Naive thymus-derived CD4-positive, alpha-beta T cell (primary cell): ENCODE measurements around the gene SOX5. TPM values are rescaled to one million over a fixed set of nuclear protein-coding genes. Genes with fewer than 3 reads are reported as not detected.
"Not testable (repeated sequence)": the region's sequence is repeated elsewhere in the genome, so short reads cannot be mapped to it uniquely, and the experiment has no call there.

Source experiments
- ATAC-seq: fragments of 150-1000 bp; cut with Tn5 transposase; 2 replicates; pipeline ENCODE4 v1.10.0; 2021; ENCODE audit warnings: mild to moderate bottlenecking, moderate library complexity
- CTCF ChIA-PET: fragments of 350-600 bp; sonication (Branson Sonifier 250); formaldehyde crosslinking; loops from one replicate; lab custom pipeline; 2021; ENCODE audit warnings: antibody characterized with exemption; lab: Charles Lee
- POLR2A ChIA-PET: fragments of 350-600 bp; sonication (Branson Sonifier 250); formaldehyde crosslinking; loops from one replicate; lab custom pipeline; 2021; ENCODE audit warnings: antibody characterized with exemption, inconsistent platforms; lab: Charles Lee
- DNase-seq, 9 donors: peaks; one replicate each; pipeline versions ENCODE4 v3.0.0 to v3.0.0-alpha.2; 2020 to 2022; ENCODE audit warnings: mixed read lengths in 1 of 9
- H3K27ac ChIP-seq: one replicate; pipeline ENCODE4 v1.7.0; 2013; ENCODE audit warnings: mild to moderate bottlenecking, low read depth, low read length, moderate library complexity
- H3K27me3 ChIP-seq, 2 donors: one replicate each; pipeline ENCODE4 v1.7.0; 2013; ENCODE audit warnings: low read length in 2 of 2, mild to moderate bottlenecking in 2 of 2, moderate library complexity in 2 of 2; ENCODE audit not compliant: control insufficient read depth in 2 of 2, insufficient read depth in 2 of 2
- H3K36me3 ChIP-seq, 3 experiments: 1 replicate in 2 of 3; 2 replicates in 1 of 3; pipeline ENCODE4 v1.7.0; 2013; ENCODE audit warnings: low read length in 3 of 3, mild to moderate bottlenecking in 3 of 3, moderate library complexity in 1 of 3; ENCODE audit not compliant: insufficient read depth in 3 of 3, control insufficient read depth in 2 of 3
- H3K4me1 ChIP-seq, 2 donors: one replicate each; pipeline ENCODE4 v1.7.0; 2013; ENCODE audit warnings: low read length in 2 of 2, mild to moderate bottlenecking in 2 of 2, moderate library complexity in 1 of 2; ENCODE audit not compliant: control insufficient read depth in 2 of 2, insufficient read depth in 2 of 2
- H3K4me3 ChIP-seq: 2 replicates; pipeline ENCODE4 v1.7.0; 2013; ENCODE audit warnings: mild to moderate bottlenecking, low read length
- H3K9me3 ChIP-seq, 3 experiments: 1 replicate in 2 of 3; 2 replicates in 1 of 3; pipeline ENCODE4 v1.7.0; 2013; ENCODE audit warnings: low read length in 3 of 3; ENCODE audit not compliant: control insufficient read depth in 2 of 3
- H3K27ac Mint-ChIP-seq, 9 donors: one replicate each; pipeline ENCODE4 v1.8.0; 2020 to 2022; ENCODE audit warnings: mixed read lengths in 9 of 9, mild to moderate bottlenecking in 8 of 9, moderate library complexity in 5 of 9, inconsistent platforms in 2 of 9
- H3K27me3 Mint-ChIP-seq, 5 donors: one replicate each; pipeline ENCODE4 v1.8.0; 2021 to 2022; ENCODE audit warnings: mixed read lengths in 5 of 5, mild to moderate bottlenecking in 1 of 5
- H3K36me3 Mint-ChIP-seq, 5 donors: one replicate each; pipeline ENCODE4 v1.8.0; 2020 to 2022; ENCODE audit warnings: mixed read lengths in 5 of 5, mild to moderate bottlenecking in 3 of 5, inconsistent platforms in 1 of 5
- H3K4me1 Mint-ChIP-seq, 7 donors: one replicate each; pipeline ENCODE4 v1.8.0; 2020 to 2022; ENCODE audit warnings: mixed read lengths in 7 of 7, mild to moderate bottlenecking in 3 of 7, inconsistent platforms in 1 of 7
- H3K4me3 Mint-ChIP-seq, 10 donors: one replicate each; pipeline ENCODE4 v1.8.0; 2020 to 2022; ENCODE audit warnings: mild to moderate bottlenecking in 10 of 10, mixed read lengths in 10 of 10, moderate library complexity in 6 of 10, inconsistent platforms in 2 of 10
- H3K9me3 Mint-ChIP-seq, 11 donors: one replicate each; pipeline ENCODE4 v1.8.0; 2020 to 2022; ENCODE audit warnings: mixed read lengths in 11 of 11, mild to moderate bottlenecking in 4 of 11, inconsistent platforms in 1 of 11, moderate library complexity in 1 of 11
- intact Hi-C, 2 donors: fragments of 100-400 bp; cut with micrococcal nuclease; formaldehyde crosslinking; loops; one replicate each; pipeline ENCODE4 v1.15.1; 2023
- polyA plus RNA-seq, 2 donors: library from polyadenylated mRNA; unstranded; fragments of 300-500 nt; fragmentation: Illumina TruSeq; gene quantifications; one replicate each; pipeline ENCODE4 v1.2.3, GENCODE V29; 2021
- total RNA-seq, 6 experiments: library from RNA in 5 of 6; stranded (reverse) in 5 of 6; gene quantifications; 1 replicate in 5 of 6; 2 replicates in 1 of 6; pipeline ENCODE4 v1.2.3 and lab custom pipeline; 2021 to 2026

SOX5 gene
- total and polyA plus RNA-seq, 7 experiments from 2014 or later, result 0.05 TPM; not detected in 6

- H3K36me3 ChIP-seq, result no peaks in the 10 kb centered on the region
- ChIA-PET CTCF (no interaction called here), POLR2A (no interaction called here)
- no peak overlapping the region for H3K27ac ChIP-seq
- no peak overlapping the region for H3K4me3 Mint-ChIP-seq
- DNase-seq, result no peak
- no peaks in the 10 kb centered on the region for H3K27me3 Mint-ChIP-seq
- H3K9me3 ChIP-seq, result no peaks in the 10 kb centered on the region
- H3K4me1 Mint-ChIP-seq, result no peaks in the 10 kb centered on the region
- no peak overlapping the region for H3K27ac Mint-ChIP-seq
- ATAC-seq, result no peak
- H3K27me3 ChIP-seq, result no peaks in the 10 kb centered on the region
- H3K36me3 Mint-ChIP-seq, result no peaks in the 10 kb centered on the region
- peaks cover 0 to 21% (median 7%) of the 10 kb centered on the region in 11 donors for H3K9me3 Mint-ChIP-seq
- no peaks in the 10 kb centered on the region for H3K4me1 ChIP-seq
- intact Hi-C loops, result no loop called here
- no peak overlapping the region for H3K4me3 ChIP-seq
These were observed 447.2 kb downstream of the SOX5 start for GRCh38 chr12:23502259-23502658.

DNA sequence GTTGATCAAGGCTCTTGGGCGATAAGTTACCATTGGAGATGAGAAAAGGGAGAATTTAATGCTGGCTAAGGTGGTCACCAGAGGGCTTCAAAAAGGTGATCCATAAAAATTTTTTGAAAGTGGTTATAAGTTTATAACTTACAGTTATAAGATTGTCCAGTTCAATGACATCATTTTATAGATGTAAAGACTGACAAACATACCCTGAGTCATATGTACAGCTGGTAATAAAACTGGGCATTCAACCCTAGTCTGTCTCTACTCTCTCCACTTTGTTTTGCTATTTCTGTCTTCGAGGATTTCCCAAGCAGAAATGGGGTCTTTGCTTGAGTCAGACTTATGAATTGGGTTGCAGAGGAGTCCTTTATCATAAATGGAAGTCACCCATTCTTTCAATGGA, 454.0 kb downstream of the SOX5 start:
- intact Hi-C loops, result no loop called here
- no peak overlapping the region for H3K27ac Mint-ChIP-seq
- no peaks in the 10 kb centered on the region for H3K27me3 Mint-ChIP-seq
- no peaks in the 10 kb centered on the region for H3K27me3 ChIP-seq
- peaks cover 2 to 21% (median 6%) of the 10 kb centered on the region in 11 donors for H3K9me3 Mint-ChIP-seq
- CTCF ChIA-PET, result no interaction called here
- no peaks in the 10 kb centered on the region for H3K9me3 ChIP-seq
- H3K4me1 ChIP-seq, result no peaks in the 10 kb centered on the region
- no peak overlapping the region for H3K4me3 ChIP-seq
- DNase-seq, result no peak
- H3K4me3 Mint-ChIP-seq, result no peak overlapping the region
- H3K36me3 ChIP-seq, result no peaks in the 10 kb centered on the region
- H3K4me1 Mint-ChIP-seq, result no peaks in the 10 kb centered on the region
- ATAC-seq, result no peak
- no peaks in the 10 kb centered on the region for H3K36me3 Mint-ChIP-seq
- no peak overlapping the region for H3K27ac ChIP-seq
- POLR2A ChIA-PET, result no interaction called here

GRCh38 chr12:23493672-23494071, 455.8 kb downstream of the SOX5 start:
- DNase-seq, result no peak
- no peak for ATAC-seq
- Mint-ChIP-seq H3K27me3 (no peaks in the 10 kb centered on the region), H3K9me3 (peaks cover 2 to 22% (median 5%) of the 10 kb centered on the region in 11 donors), H3K4me1 (no peaks in the 10 kb centered on the region), H3K4me3 (no peak overlapping the region), H3K27ac (no peak overlapping the region), H3K36me3 (no peaks in the 10 kb centered on the region)
- ChIA-PET CTCF (no interaction called here), POLR2A (no interaction called here)
- H3K4me3 ChIP-seq, result no peak overlapping the region
- no peaks in the 10 kb centered on the region for H3K4me1 ChIP-seq
- no peaks in the 10 kb centered on the region for H3K27me3 ChIP-seq
- no peak overlapping the region for H3K27ac ChIP-seq
- no peaks in the 10 kb centered on the region for H3K9me3 ChIP-seq
- intact Hi-C loops, result no loop called here
- no peaks in the 10 kb centered on the region for H3K36me3 ChIP-seq

GRCh38 chr12:23491029-23491428, 458.4 kb downstream of the SOX5 start:
- H3K9me3 ChIP-seq, H3K4me3 Mint-ChIP-seq, H3K4me1 Mint-ChIP-seq, CTCF ChIA-PET, DNase-seq, H3K4me1 ChIP-seq, H3K4me3 ChIP-seq, H3K27me3 ChIP-seq, H3K27me3 Mint-ChIP-seq, POLR2A ChIA-PET, H3K36me3 Mint-ChIP-seq, intact Hi-C loops, H3K36me3 ChIP-seq, ATAC-seq, H3K27ac ChIP-seq: not testable (repeated sequence)
- Mint-ChIP-seq H3K27ac (peak overlapping the region in 1 of 9 donors; percentile 30), H3K9me3 (peaks cover 3 to 18% (median 6%) of the 10 kb centered on the region in 11 donors)

GRCh38 chr12:23488130-23488529, 461.3 kb downstream of the SOX5 start:
- H3K27me3 ChIP-seq, result no peaks in the 10 kb centered on the region
- no peak overlapping the region for H3K27ac ChIP-seq
- intact Hi-C loops, result no loop called here
- Mint-ChIP-seq H3K27me3 (no peaks in the 10 kb centered on the region), H3K9me3 (peaks cover 3 to 23% (median 8%) of the 10 kb centered on the region in 11 donors), H3K4me3 (no peak overlapping the region), H3K36me3 (no peaks in the 10 kb centered on the region), H3K27ac (no peak overlapping the region), H3K4me1 (no peaks in the 10 kb centered on the region)
- ChIA-PET POLR2A (no interaction called here), CTCF (no interaction called here)
- H3K4me3 ChIP-seq, result no peak overlapping the region
- no peaks in the 10 kb centered on the region for H3K9me3 ChIP-seq
- ATAC-seq (no peak), DNase-seq (no peak)
- H3K36me3 ChIP-seq, result no peaks in the 10 kb centered on the region
- no peaks in the 10 kb centered on the region for H3K4me1 ChIP-seq

DNA sequence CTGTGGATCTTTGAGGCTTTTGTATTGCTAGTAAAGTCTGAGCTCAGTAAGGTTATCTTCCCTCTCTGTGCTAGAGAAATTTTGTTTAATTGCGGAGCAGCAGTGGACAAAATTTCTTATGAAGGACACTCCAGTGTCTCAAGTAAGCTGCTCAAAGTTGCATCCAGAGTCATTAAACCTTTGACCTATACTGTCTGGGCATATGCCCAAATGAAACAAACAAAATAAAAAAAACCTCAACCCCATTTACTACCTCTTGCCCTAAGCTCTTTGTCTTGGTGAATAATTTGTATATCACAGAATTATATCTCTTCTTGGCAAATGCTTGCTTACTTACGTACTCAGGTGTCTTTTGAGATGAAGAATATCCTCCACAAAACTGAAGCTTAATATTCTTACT, 465.2 kb downstream of the SOX5 start:
- Histone ChIP-seq H3K27me3 (no peaks in the 10 kb centered on the region), H3K4me3 (no peak overlapping the region), H3K27ac (no peak overlapping the region), H3K4me1 (no peaks in the 10 kb centered on the region), H3K36me3 (no peaks in the 10 kb centered on the region), H3K9me3 (no peaks in the 10 kb centered on the region)
- H3K27ac Mint-ChIP-seq, result no peak overlapping the region
- H3K4me1 Mint-ChIP-seq, result no peaks in the 10 kb centered on the region
- no peak for ATAC-seq
- intact Hi-C loops, result no loop called here
- ChIA-PET CTCF (no interaction called here), POLR2A (no interaction called here)
- no peaks in the 10 kb centered on the region for H3K27me3 Mint-ChIP-seq
- H3K36me3 Mint-ChIP-seq, result no peaks in the 10 kb centered on the region
- peaks cover 3 to 22% (median 11%) of the 10 kb centered on the region in 11 donors for H3K9me3 Mint-ChIP-seq
- no peak for DNase-seq
- no peak overlapping the region for H3K4me3 Mint-ChIP-seq

DNA sequence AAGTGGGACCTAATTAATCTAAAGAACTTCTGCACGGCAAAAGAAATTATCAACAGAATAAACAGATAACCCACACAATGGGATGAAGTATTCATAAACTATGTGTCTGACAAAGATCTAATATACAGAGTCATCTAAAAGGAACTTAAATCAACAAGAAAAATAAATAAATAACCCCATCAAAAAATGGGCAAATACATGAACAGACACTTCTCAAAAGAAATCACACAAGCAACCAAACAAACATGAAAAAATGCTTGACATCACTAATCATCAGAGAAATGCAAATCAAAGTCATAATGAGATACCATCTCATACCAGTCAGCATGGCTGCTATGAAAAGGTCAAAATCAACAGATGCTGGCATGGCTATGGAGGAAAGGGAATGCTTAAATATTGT, 466.9 kb downstream of the SOX5 start:
- no peaks in the 10 kb centered on the region for H3K36me3 Mint-ChIP-seq
- POLR2A ChIA-PET, result no interaction called here
- no peak overlapping the region for H3K27ac Mint-ChIP-seq
- no peaks in the 10 kb centered on the region for H3K27me3 ChIP-seq
- H3K27me3 Mint-ChIP-seq, result no peaks in the 10 kb centered on the region
- H3K4me3 ChIP-seq, result no peak overlapping the region
- no peak overlapping the region for H3K4me3 Mint-ChIP-seq
- no peaks in the 10 kb centered on the region for H3K9me3 ChIP-seq
- no peaks in the 10 kb centered on the region for H3K36me3 ChIP-seq
- no peaks in the 10 kb centered on the region for H3K4me1 ChIP-seq
- CTCF ChIA-PET, result no interaction called here
- intact Hi-C loops, result no loop called here
- no peak overlapping the region for H3K27ac ChIP-seq
- H3K9me3 Mint-ChIP-seq, result peaks cover 4 to 37% (median 15%) of the 10 kb centered on the region in 11 donors
- no peak for ATAC-seq
- no peaks in the 10 kb centered on the region for H3K4me1 Mint-ChIP-seq
- DNase-seq, result no peak
